Endothelial cell of umbilical vein (primary cell): ENCODE measurements around the gene PRKCZ. TPM values are rescaled to one million over a fixed set of nuclear protein-coding genes. Genes with fewer than 3 reads are reported as not detected.

Experiments used
- BruUV-seq: library from RNA; stranded (reverse); fragments of 400-500 nt; replicated peaks from 2 replicates; lab custom pipeline; 2021; lab: Mats Ljungman, UMichigan
- CTCF ChIA-PET: fragments of 300-600, 350-600 bp; sonication (Branson Sonifier 250); formaldehyde crosslinking; loops from one replicate; lab custom pipeline; 2021; ENCODE audit warnings: antibody characterized with exemption, inconsistent platforms; lab: Charles Lee
- POLR2A ChIA-PET: fragments of 300-600, 350-600 bp; sonication (Branson Sonifier 250); formaldehyde crosslinking; loops from one replicate; lab custom pipeline; 2021; ENCODE audit warnings: antibody characterized with exemption, inconsistent platforms; lab: Charles Lee
- DNase-seq: peaks from one replicate; pipeline ENCODE4 v3.0.0-alpha.2; 2011; ENCODE audit warnings: low read depth, low spot score
- FAIRE-seq: peaks from 2 replicates; lab custom pipeline; 2011; peaks lifted over from hg19 to GRCh38; lab: Jason Lieb, UNC
- H2AFZ ChIP-seq: 2 replicates; pipeline ENCODE4 v1.6.0; 2012; ENCODE audit warnings: low read depth, low read length, control low read depth, inconsistent platforms
- H3K27ac ChIP-seq: 2 replicates; pipeline ENCODE4 v1.5.1; 2011; ENCODE audit warnings: low read depth, mild to moderate bottlenecking, control low read depth, low read length, moderate library complexity; ENCODE audit not compliant: insufficient read depth
- H3K27me3 ChIP-seq, 2 experiments: 2 replicates each; pipeline versions ENCODE4 v1.6.0 to v1.6.1; 2011; ENCODE audit warnings: low read length in 2 of 2, mixed read lengths in 1 of 2; ENCODE audit not compliant: control insufficient read depth in 2 of 2, insufficient read depth in 2 of 2
- H3K36me3 ChIP-seq, 2 experiments: 2 replicates in 1 of 2; 3 replicates in 1 of 2; pipeline ENCODE4 v1.5.1; 2011; ENCODE audit warnings: low read length in 2 of 2, mild to moderate bottlenecking in 1 of 2, moderate library complexity in 1 of 2; ENCODE audit not compliant: control insufficient read depth in 2 of 2, insufficient read depth in 2 of 2; ENCODE audit errors: extremely low read depth in 1 of 2
- H3K4me1 ChIP-seq: 3 replicates; pipeline ENCODE4 v1.5.1; 2011; ENCODE audit warnings: mild to moderate bottlenecking, low read length; ENCODE audit not compliant: control insufficient read depth, insufficient read depth; ENCODE audit errors: extremely low read depth
- H3K4me2 ChIP-seq: 2 replicates; pipeline ENCODE4 v1.6.1; 2011; ENCODE audit warnings: low read length, control low read depth, mixed read lengths; ENCODE audit not compliant: insufficient read depth
- H3K4me3 ChIP-seq, 3 experiments: fragments of 200-600 bp in 1 of 3; sonication (generic), shearing (Covaris generic) in 1 of 3; replicated peaks in 1 of 3; 2 replicates each; pipeline ENCODE4 v1.5.1; 2011 to 2016; ENCODE audit warnings: control low read depth in 3 of 3, low read length in 3 of 3, mild to moderate bottlenecking in 2 of 3, inconsistent platforms in 1 of 3, low read depth in 1 of 3, moderate library complexity in 1 of 3; ENCODE audit not compliant: insufficient read depth in 1 of 3
- H3K79me2 ChIP-seq: 2 replicates; pipeline ENCODE4 v1.6.0; 2012; ENCODE audit warnings: low read length, inconsistent platforms; ENCODE audit not compliant: control insufficient read depth, insufficient read depth
- H3K9ac ChIP-seq: replicated peaks from 2 replicates; pipeline ENCODE3; 2011; ENCODE audit warnings: low read length, control low read depth; ENCODE audit not compliant: insufficient read depth; ENCODE audit errors: extremely low read depth
- H3K9me1 ChIP-seq: replicated peaks from 3 replicates; pipeline ENCODE4 v1.6.0; 2011; ENCODE audit warnings: mild to moderate bottlenecking, low read length; ENCODE audit not compliant: control insufficient read depth, insufficient read depth; ENCODE audit errors: extremely low read depth
- H3K9me3 ChIP-seq: replicated peaks from 2 replicates; pipeline ENCODE4 v1.5.1; 2012; ENCODE audit warnings: low read length, inconsistent platforms; ENCODE audit not compliant: control insufficient read depth, insufficient read depth
- H4K20me1 ChIP-seq: replicated peaks from 2 replicates; pipeline ENCODE3; 2011; ENCODE audit warnings: mild to moderate bottlenecking, low read length; ENCODE audit not compliant: control insufficient read depth, insufficient read depth; ENCODE audit errors: extremely low read depth
- CTCF ChIP-seq, 2 donors: IDR thresholded peaks; 1 replicate in 1 of 2; 2 replicates in 1 of 2; pipeline ENCODE4 v1.5.1; 2011; ENCODE audit warnings: low read length in 2 of 2, mild to moderate bottlenecking in 2 of 2, moderate library complexity in 2 of 2, control low read depth in 1 of 2, inconsistent platforms in 1 of 2, low read depth in 1 of 2; ENCODE audit not compliant: insufficient read depth in 1 of 2; ENCODE audit errors: extremely low read depth in 1 of 2
- EZH2 ChIP-seq: IDR thresholded peaks from 2 replicates; pipeline ENCODE4 v1.6.1; 2012; ENCODE audit warnings: borderline replicate concordance, low read depth, mild to moderate bottlenecking, moderate library complexity, low read length, inconsistent platforms; ENCODE audit not compliant: severe bottlenecking
- FOS ChIP-seq: IDR thresholded peaks from 2 replicates; pipeline ENCODE4 v1.6.1; 2011; ENCODE audit warnings: mild to moderate bottlenecking, low read length, moderate library complexity, borderline replicate concordance; ENCODE audit not compliant: insufficient read depth
- GATA2 ChIP-seq: IDR thresholded peaks from 2 replicates; pipeline ENCODE4 v1.7.0; 2011; ENCODE audit warnings: low read depth, mild to moderate bottlenecking, moderate library complexity, mixed read lengths, low read length; ENCODE audit not compliant: insufficient read length, insufficient read depth
- JUN ChIP-seq: IDR thresholded peaks from 2 replicates; pipeline ENCODE4 v1.6.1; 2011; ENCODE audit warnings: borderline replicate concordance, low read depth; ENCODE audit not compliant: insufficient read length, insufficient read depth
- MYC ChIP-seq: IDR thresholded peaks from one replicate; pipeline ENCODE4 v1.6.1; 2011; ENCODE audit warnings: mild to moderate bottlenecking, low read depth, low read length
- POLR2A ChIP-seq: IDR thresholded peaks from 2 replicates; pipeline ENCODE4 v1.6.1; 2012; ENCODE audit warnings: low read depth, mild to moderate bottlenecking, control low read depth, low read length
- POLR2AphosphoS5 ChIP-seq: IDR thresholded peaks from 2 replicates; pipeline ENCODE4 v1.6.1; 2012; ENCODE audit warnings: low read depth, mild to moderate bottlenecking, control low read depth, low read length, moderate library complexity; ENCODE audit not compliant: insufficient read depth
- dilution Hi-C: fragments of 300-500 bp; cut with MboI; formaldehyde crosslinking; loops from one replicate; pipeline ENCODE4 v1.15.0; 2019; ENCODE audit warnings: low sequenced_read_pairs; ENCODE audit not compliant: extremely low pct_ligation_motif_present
- intact Hi-C: fragments of 100-400 bp; cut with micrococcal nuclease; formaldehyde crosslinking; loops from one replicate; pipeline ENCODE4 v1.10.0; 2022
- polyA plus RNA-seq, 4 experiments: library from polyadenylated mRNA; depleted of rRNA in 3 of 4; stranded (reverse) in 3 of 4; unstranded in 1 of 4; fragments of >200 nt; gene quantifications; 2 replicates each; pipeline versions ENCODE4 v1.2.1 to v1.2.3, GENCODE V29; 2011 to 2012; ENCODE audit warnings: missing spikeins in 1 of 4
- total RNA-seq: library from RNA; stranded (reverse); gene quantifications from 2 replicates; pipeline ENCODE4 v1.2.3, GENCODE V29; 2021
- TF ChIP-seq, protein P1 (sequence below): IDR thresholded peaks from 2 replicates; pipeline ENCODE4 v1.6.1; 2011; ENCODE audit not compliant: insufficient read depth, insufficient read length

The PRKCZ gene
- total and polyA plus RNA-seq, 2 donors (not counting 3 experiments of a cell fraction or from before 2014, with no cell fraction given), result 0.22 to 1.7 TPM

DNA sequence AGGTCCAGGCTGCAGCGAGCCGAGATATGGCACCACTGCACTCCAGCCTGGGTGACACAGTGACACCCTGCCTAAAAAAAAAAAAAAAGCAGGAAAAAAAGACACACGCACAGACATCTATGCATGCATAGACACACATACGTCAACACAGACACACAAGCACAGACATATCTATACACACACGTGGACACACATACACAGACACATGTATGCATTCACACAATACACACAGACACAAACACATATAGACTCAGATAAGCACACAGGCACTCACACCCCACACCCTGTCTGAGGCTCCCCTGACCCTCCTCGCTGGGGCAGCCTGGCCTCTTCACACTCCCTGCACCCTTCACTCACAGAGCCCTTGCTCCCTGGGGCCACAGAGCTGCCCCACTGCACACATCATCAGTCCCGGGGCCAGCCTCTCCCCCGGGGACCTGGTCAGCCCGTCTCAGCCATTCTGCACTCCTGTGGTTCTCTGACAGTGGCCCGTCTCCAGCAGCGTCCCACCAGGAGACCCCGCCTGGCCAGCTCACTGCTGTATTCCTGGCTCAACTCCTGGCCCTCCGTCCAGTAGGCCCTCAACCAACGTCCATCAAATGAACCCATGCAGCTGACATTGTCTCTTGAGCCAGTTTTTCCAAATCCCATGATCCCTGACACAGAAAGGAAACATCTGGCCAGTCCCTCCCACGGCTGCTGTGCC, 4.6 kb upstream of the PRKCZ start:
- FAIRE-seq (no peak), DNase-seq (peak; percentile 11)
- Histone ChIP-seq H3K9me3 (no peaks in the 10 kb centered on the region), H3K36me3 (no peaks in the 10 kb centered on the region), H3K4me1 (no peaks in the 10 kb centered on the region), H3K9me1 (no peaks in the 10 kb centered on the region), H3K4me3 (no peak overlapping the region), H4K20me1 (no peaks in the 10 kb centered on the region), H3K4me2 (no peak overlapping the region), H3K9ac (no peak overlapping the region), H3K27me3 (peaks cover 14 to 16% of the 10 kb centered on the region in 2 experiments), H2AFZ (no peak overlapping the region), H3K27ac (no peak overlapping the region), H3K79me2 (no peaks in the 10 kb centered on the region)
- TF ChIP-seq MYC (no peak), CTCF (IDR thresholded peaks at IDR 0.05; ENCODE audit: extremely low read depth in 1 of 2, insufficient read depth in 1 of 2, low read depth in 1 of 2, low read length in 2 of 2) (no peak), POLR2A (no peak), JUN (no peak), POLR2AphosphoS5 (no peak), GATA2 (no peak), EZH2 (no peak), FOS (no peak)
- TF ChIP-seq, protein P1, sequence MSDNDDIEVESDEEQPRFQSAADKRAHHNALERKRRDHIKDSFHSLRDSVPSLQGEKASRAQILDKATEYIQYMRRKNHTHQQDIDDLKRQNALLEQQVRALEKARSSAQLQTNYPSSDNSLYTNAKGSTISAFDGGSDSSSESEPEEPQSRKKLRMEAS, result no peak
- CTCF ChIA-PET, result interaction anchor here (0.5 to 4.2 kb wide), 25 partner anchors 9 to 136 kb away, joined by 3 to 108 read pairs (median 5); partner anchors contain the start of genes CFAP74 and GABRD
- dilution Hi-C loops (no loop called here), intact Hi-C loops (loop anchor here (1.0 kb wide), 2 partner anchors 85 to 101 kb away; no protein-coding TSS in a partner anchor)
- POLR2A ChIA-PET, result no interaction called here
- no TSS peak for BruUV-seq
